Stimulated activated naive CD8-positive, alpha-beta T cell treated with anti-CD3 and anti-CD28 coated beads, Interleukin-15, amount 100 ng/mL, for 72 hours (primary cell): ENCODE data around the gene CYP27A1.

Experiments used
- ATAC-seq: fragments of 150-1000 bp; cut with Tn5 transposase; 2 replicates; pipeline ENCODE4 v1.10.0; 2021; ENCODE audit warnings: mild to moderate bottlenecking, moderate library complexity
- DNase-seq, 2 donors: peaks; one replicate each; pipeline ENCODE4 v3.0.0; 2021 to 2022
- H3K27ac Mint-ChIP-seq, 2 donors: one replicate each; pipeline ENCODE4 v1.8.0; 2022; ENCODE audit warnings: mild to moderate bottlenecking in 2 of 2, mixed read lengths in 2 of 2, moderate library complexity in 2 of 2
- H3K27me3 Mint-ChIP-seq: one replicate; pipeline ENCODE4 v1.8.0; 2022; ENCODE audit warnings: mixed read lengths
- H3K4me1 Mint-ChIP-seq: one replicate; pipeline ENCODE4 v1.8.0; 2022; ENCODE audit warnings: mild to moderate bottlenecking, mixed read lengths
- H3K4me3 Mint-ChIP-seq, 2 donors: one replicate each; pipeline ENCODE4 v1.8.0; 2022; ENCODE audit warnings: mild to moderate bottlenecking in 2 of 2, mixed read lengths in 2 of 2, moderate library complexity in 1 of 2
- H3K9me3 Mint-ChIP-seq, 2 donors: one replicate each; pipeline ENCODE4 v1.8.0; 2022; ENCODE audit warnings: mixed read lengths in 2 of 2

CYP27A1 gene

DNA sequence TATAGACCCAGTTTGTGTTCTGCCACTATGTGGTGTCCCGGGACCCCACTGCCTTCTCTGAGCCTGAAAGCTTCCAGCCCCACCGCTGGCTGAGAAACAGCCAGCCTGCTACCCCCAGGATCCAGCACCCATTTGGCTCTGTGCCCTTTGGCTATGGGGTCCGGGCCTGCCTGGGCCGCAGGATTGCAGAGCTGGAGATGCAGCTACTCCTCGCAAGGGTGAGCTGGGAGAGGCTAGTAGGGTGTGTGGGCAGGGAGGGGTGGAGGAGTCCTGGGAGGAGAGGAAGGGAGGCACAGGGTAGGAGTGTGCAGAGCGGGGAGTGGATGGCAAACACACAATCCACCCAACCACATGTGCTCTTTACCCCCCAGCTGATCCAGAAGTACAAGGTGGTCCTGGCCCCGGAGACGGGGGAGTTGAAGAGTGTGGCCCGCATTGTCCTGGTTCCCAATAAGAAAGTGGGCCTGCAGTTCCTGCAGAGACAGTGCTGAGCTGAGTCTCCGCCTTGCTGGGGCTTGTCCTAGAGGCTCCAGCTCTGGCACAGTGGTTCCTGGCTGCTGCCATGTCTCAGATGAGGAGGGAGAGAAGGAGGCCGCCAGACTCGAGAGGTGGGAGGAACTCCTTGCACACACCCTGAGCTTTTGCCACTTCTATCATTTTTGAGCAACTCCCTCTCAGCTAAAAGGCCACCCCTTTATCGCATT, 32.7 kb downstream of the CYP27A1 start:
- Mint-ChIP-seq H3K27me3 (peaks cover 9% of the 10 kb centered on the region), H3K4me3 (no peak overlapping the region), H3K27ac (no peak overlapping the region), H3K9me3 (no peaks in the 10 kb centered on the region), H3K4me1 (peaks cover 6% of the 10 kb centered on the region)
- ATAC-seq = peak; percentile 37
- DNase-seq = no peak

DNA sequence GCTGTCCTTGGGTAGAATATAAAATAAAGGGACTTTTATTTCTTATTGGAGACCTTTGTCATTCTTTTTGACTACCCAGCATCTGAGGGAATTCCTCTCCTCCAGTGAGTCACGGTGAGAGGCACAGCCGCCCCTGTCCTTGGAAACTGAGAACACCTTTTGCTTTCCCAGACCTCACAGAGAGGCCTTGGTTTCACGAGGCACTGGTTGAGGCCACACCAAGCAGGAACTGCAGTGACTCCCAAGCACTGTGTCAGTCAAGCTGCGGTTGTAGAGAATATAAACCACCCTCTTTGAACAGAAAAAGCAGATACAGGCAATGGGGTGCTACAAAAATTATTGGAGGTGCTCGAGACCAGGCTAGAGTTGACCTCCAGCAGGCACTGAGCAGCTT, 33.3 kb downstream of the CYP27A1 start:
- Mint-ChIP-seq H3K4me3 (no peak overlapping the region), H3K27me3 (peaks cover 9% of the 10 kb centered on the region), H3K27ac (peak overlapping the region in 1 of 2 donors; percentile 34), H3K9me3 (no peaks in the 10 kb centered on the region), H3K4me1 (peaks cover 6% of the 10 kb centered on the region)
- ATAC-seq (no peak), DNase-seq (no peak)

DNA sequence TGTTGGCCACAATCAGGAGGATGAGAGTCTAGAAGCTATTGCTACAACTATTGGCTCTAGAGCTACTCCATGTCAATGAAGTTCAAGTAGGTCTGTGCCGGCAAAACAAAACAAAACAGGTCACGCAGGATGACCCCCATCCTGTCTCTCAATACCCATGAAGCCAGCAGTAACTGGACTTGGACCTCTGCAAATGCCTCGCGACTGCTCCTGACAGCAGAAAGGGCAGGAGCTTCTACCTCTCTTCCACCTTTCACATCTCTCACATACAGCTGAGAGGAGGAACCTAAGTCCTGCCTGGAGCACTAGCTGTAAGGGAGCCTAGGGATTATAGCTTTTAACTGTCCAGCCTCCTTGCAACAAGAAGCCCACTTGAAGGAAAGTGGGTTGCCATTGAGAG, 33.7 kb downstream of the CYP27A1 start:
- Mint-ChIP-seq H3K9me3 (no peaks in the 10 kb centered on the region), H3K4me3 (no peak overlapping the region)
- ATAC-seq = no peak

DNA sequence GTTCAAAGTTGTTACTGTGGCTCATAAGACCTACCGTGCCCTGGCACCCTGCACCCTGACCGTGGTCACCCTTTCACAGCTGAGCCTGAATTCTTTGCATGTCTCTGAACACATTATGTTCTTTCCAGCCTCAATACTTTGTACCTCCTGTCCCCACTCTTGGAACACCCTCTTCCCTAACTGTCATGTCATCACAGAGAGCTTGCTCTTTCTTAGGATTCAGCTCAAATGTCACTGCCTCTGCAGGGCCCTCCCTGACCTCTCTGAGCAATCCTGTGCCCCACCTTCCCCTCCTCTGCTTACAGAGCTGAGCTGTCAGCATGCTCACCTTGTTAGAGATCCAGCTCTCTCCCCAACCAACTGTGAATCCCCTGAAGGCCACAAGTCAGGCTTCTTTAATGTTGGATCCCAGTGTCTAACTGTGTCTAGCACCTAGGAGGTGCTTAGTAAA, 34.6 kb downstream of the CYP27A1 start:
- Mint-ChIP-seq H3K27ac (no peak overlapping the region), H3K27me3 (peaks cover 22% of the 10 kb centered on the region), H3K9me3 (no peaks in the 10 kb centered on the region), H3K4me1 (peaks cover 6% of the 10 kb centered on the region), H3K4me3 (no peak overlapping the region)
- DNase-seq (no peak), ATAC-seq (no peak)

More for the DNA sequence above, 33.7 kb downstream of the CYP27A1 start:
- Mint-ChIP-seq H3K27me3 (peaks cover 12% of the 10 kb centered on the region), H3K4me1 (peaks cover 6% of the 10 kb centered on the region), H3K27ac (peak overlapping the region in 1 of 2 donors; percentile 34)
- no peak for DNase-seq

DNA sequence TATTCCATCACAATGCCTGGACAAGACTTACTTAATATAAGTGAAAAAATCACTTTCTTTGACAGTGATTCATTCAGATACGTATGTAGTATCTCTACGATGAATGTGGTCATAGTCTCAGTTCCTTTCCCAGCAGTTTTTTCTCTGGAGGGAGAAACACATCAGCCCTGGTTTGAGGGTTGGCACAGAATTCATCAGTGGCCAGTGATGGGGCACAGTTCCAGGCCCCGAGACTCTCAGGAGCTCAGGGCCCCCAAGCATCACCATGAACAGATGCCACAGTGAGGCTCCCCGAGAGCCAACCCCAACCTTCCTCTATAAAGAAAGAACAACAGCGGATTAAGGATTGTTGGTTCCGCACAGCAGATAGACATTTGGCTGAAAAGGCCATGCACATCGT, 37.1 kb downstream of the CYP27A1 start:
- ATAC-seq = no peak
- Mint-ChIP-seq H3K4me1 (peaks cover under 1% of the 10 kb centered on the region), H3K9me3 (no peaks in the 10 kb centered on the region), H3K4me3 (no peak overlapping the region), H3K27ac (no peak overlapping the region), H3K27me3 (peaks cover 22% of the 10 kb centered on the region)
- no peak for DNase-seq

DNA sequence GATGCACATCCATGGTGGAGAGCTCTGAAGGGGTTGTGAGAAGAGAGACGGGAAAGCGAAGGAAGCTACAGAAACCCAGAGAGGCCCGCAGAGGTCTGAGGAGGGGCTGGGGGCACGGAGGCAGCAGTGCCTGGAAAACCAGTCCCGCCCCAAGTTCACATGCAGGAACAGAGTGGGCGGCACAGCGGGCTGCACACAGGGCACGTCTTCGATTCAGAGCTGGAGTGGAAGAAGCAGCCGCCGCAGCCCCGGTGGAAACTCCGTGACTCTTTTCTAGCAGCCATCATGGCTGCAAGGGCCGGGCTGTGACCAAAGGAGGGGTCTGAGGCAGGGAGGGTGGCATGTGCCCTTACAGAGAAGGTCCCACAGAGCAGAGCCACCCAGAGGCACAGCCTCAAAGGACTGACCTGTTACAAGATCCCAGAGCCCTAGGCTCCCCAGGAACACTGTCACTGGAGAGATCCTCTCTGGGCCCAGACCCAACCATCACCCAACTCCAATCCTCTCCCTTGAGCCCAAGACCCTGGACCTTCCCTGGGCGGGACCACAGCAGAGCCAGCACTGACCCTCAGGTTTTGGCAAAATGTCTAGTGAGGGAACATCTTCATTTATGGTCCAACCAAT, 38.9 kb downstream of the CYP27A1 start:
- H3K27ac Mint-ChIP-seq = no peak overlapping the region

DNA sequence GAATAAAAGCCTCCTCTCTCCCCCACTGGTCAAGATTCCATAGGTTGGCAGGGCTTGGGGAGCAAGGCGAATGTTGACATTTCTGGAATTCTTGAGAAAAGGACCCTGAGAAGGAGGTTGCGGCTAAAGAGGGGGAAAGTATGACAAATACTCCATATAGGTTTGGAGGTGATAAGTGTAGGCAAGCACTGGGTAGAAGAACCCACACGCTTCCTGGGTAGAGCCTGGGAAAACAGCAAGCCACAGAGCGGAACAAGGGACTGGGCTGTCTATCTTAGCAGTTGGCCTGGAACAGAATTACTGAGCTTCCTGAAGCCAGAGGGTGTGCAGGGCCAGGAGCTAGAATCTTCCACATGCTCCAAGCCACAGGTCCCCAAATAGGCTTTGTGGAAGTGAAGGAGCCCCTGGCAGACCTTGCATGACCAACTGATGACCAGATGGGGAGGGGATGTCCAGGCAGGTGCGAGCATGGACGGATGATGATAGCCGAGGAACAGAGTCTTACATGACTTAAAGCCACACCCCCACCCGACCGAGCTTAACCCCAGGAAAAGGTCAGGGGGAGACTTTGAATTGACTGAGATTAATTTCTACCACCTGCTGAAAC, 39.8 kb downstream of the CYP27A1 start:
- no peaks in the 10 kb centered on the region for H3K4me1 Mint-ChIP-seq
- ATAC-seq (no peak), DNase-seq (no peak)
- H3K9me3 Mint-ChIP-seq = no peaks in the 10 kb centered on the region
- H3K4me3 Mint-ChIP-seq = no peak overlapping the region
- H3K27me3 Mint-ChIP-seq = peaks cover 26% of the 10 kb centered on the region
- no peak overlapping the region for H3K27ac Mint-ChIP-seq

More for the DNA sequence above, 38.9 kb downstream of the CYP27A1 start:
- H3K27me3 Mint-ChIP-seq = peaks cover 22% of the 10 kb centered on the region
- no peak for ATAC-seq
- H3K4me3 Mint-ChIP-seq = no peak overlapping the region
- H3K4me1 Mint-ChIP-seq = no peaks in the 10 kb centered on the region
- no peak for DNase-seq
- no peaks in the 10 kb centered on the region for H3K9me3 Mint-ChIP-seq

DNA sequence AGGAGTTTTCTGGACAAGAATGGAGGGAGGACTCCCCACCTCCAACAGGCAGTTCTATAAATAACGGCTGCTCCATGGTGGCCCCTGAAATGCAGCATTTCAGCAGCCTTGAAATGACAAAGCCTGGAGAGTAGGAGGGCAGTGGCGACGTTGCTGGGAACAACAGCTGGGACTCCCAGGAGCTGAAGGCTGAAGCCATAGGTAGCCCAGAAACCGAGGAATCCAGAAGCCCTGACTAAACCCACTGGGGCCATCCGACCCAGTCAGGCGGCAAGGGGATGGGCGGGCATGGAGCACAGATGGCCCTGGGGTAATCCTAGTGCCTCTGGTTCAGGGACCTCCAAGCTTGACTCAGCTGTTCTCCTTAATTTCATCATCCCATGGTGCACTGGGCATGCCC, 40.7 kb downstream of the CYP27A1 start:
- Mint-ChIP-seq H3K4me1 (no peaks in the 10 kb centered on the region), H3K27me3 (peaks cover 34% of the 10 kb centered on the region), H3K9me3 (no peaks in the 10 kb centered on the region), H3K4me3 (no peak overlapping the region), H3K27ac (no peak overlapping the region)
- ATAC-seq = no peak
- no peak for DNase-seq

DNA sequence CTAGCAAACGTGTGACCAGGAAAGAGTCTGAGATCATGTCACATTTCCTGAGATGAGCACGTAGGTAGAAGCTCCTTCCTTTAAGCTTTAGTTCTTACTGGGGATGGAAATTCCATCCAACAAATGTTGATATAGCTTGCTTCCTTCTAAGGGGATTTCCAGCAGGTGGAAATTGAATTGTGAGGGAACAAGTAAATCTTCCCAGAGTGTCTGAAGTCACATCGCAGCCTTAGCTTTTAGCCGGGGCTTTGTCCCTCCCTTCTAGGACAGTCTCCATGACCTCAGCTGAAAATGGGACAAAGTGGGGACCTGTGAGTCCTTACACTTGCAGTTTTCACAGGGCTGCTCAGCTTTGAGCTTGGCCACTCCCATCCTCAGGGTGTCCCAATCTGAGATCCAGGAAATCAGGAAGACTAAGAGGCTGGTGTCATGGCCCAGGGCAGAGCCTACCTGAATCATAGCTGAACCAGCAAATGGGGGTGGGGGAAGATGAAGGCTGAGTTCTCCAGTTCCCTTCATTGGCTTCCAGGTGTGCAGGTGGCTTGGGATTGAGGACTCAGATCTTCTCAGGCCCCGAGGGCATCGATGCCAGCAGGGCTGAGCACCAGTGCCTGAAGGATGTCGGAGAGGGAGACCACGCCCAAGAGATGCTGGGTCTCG, 41.4 kb downstream of the CYP27A1 start:
- H3K4me3 Mint-ChIP-seq = no peak overlapping the region
- ATAC-seq = no peak
- peaks cover 39% of the 10 kb centered on the region for H3K27me3 Mint-ChIP-seq
- H3K27ac Mint-ChIP-seq = no peak overlapping the region
- H3K9me3 Mint-ChIP-seq = no peaks in the 10 kb centered on the region
- H3K4me1 Mint-ChIP-seq = no peaks in the 10 kb centered on the region
- no peak for DNase-seq

DNA sequence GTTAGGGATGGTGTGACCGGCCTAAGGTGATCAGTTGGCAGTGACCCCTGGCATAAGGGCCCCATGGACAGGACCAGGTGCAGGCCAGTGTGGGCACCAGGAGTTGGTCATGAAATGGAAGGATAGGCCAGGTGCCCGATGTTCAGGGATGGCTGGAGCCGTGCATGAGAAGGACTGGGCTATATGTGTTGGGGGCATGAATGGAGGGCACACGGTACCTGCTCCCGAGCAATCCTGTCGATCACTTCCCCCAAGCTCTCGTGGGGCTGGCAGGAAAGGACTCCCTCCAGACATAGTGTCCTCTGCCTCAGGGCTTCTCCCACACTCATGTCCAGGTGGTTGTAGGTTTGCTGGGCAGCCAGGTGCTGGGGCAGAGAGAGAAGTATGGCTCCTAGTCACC, 42.1 kb downstream of the CYP27A1 start:
- ATAC-seq (no peak), DNase-seq (no peak)
- no peak overlapping the region for H3K27ac Mint-ChIP-seq
- no peaks in the 10 kb centered on the region for H3K9me3 Mint-ChIP-seq
- H3K4me3 Mint-ChIP-seq = no peak overlapping the region
- peaks cover 39% of the 10 kb centered on the region for H3K27me3 Mint-ChIP-seq
- H3K4me1 Mint-ChIP-seq = no peaks in the 10 kb centered on the region

DNA sequence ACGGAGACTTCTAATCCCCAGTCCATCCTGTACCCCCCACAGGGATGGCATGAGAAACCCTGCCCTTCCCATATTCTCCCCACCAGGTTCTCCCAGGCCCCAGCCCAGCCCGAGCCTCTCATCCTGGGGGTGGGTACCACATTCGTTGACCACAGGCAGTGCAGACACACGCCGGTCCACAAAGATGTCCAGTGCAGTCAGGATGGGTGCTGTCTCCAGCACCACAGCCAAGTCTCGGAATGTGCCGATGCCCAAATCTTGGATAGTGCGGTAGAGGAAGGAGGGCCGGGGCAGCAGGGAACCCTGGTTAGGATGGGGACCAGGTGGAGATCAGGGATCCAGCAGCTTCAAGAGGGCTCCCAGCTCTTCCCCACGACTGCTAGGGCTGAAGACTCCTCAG, 44.8 kb downstream of the CYP27A1 start:
- Mint-ChIP-seq H3K27ac (no peak overlapping the region), H3K4me1 (no peaks in the 10 kb centered on the region), H3K27me3 (peaks cover 47% of the 10 kb centered on the region), H3K9me3 (no peaks in the 10 kb centered on the region), H3K4me3 (no peak overlapping the region)
- DNase-seq (no peak), ATAC-seq (no peak)

DNA sequence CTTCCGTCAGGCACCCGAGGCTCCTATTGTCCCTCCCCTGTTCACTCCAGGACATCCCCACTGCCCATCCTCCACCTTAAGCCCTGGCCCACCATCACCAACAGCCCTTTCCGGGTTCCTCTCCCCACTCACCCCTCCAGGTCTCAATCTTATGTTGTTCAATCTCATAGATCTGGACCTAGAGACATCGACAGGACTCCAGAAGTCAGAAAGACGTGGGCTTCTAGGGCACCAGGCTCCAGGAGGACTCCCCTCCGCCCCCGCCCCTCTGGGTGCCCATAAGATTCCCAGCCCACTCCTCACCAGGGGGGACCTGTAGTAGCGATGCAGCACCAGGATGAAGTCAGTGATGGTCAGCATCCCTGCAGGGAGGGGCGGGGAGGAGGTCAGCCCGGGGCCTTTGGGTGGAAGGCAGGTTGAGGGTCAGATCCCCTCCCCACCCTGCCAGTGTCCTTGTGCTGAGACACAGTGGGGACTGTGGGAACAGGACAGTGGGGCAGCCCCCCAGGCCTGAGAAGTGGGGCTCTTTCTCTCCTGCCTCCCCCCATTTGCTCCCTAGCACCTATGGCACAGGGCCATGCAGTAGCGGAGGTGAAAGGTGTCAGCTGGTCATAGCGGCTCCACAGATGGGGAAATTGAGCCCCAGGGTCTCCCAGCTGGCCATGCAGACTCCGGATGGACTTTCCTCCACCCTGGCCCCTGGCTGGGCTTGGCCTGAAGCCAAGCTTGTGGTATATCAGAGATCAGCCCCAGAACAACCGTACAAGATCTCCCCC, 45.9 kb downstream of the CYP27A1 start:
- ATAC-seq (no peak), DNase-seq (no peak)
- Mint-ChIP-seq H3K27me3 (peaks cover 58% of the 10 kb centered on the region), H3K9me3 (no peaks in the 10 kb centered on the region), H3K4me1 (no peaks in the 10 kb centered on the region), H3K27ac (peak overlapping the region in 1 of 2 donors; percentile 1), H3K4me3 (no peak overlapping the region)

DNA sequence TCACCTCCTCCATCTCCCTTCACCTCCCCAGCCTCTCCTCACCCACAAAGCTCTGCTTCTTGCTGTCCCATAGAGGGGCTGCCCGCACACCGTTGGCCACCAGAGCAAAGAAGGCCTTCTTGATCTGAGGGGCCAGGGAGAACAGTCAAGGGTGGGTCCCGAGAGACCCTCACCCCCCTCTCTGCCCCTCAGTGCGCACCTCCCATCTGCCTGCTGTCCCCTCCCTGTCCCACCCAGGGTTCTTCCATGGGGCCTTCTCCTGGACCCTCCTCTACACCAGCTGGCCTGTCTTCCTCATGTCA, 46.5 kb downstream of the CYP27A1 start:
- ATAC-seq (no peak), DNase-seq (no peak)
- H3K27me3 Mint-ChIP-seq = peaks cover 62% of the 10 kb centered on the region
- H3K27ac Mint-ChIP-seq = no peak overlapping the region
- H3K4me1 Mint-ChIP-seq = no peaks in the 10 kb centered on the region
- H3K9me3 Mint-ChIP-seq = no peaks in the 10 kb centered on the region
- no peak overlapping the region for H3K4me3 Mint-ChIP-seq

DNA sequence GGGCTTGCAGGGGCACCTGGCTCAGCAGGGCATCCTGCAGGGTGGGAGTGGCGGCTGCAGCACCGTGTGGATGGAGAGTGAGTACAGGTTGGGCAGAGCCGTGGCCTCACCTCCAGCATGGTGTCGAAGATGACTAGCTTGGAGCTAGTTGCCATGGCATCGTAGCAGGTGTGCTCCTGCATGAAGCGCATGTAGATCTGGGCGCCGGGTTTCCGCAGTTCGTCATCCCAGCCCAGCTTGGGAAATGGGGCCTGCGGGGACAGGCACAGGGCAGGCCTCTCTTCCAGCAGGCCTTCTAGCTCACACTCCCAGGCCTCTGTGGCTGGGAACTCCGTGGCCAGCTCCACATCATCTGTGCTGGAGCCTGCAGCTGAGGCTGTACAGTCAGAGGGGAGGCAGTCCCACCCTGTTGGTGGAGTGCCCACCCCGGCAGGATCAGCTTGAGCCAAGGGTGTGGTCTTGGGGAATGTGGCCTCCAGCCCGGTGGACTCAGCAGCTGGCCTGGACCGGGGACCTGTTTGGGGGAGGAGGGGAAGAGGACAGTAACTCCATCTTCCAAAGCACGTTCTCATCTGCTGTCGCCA, 48.0 kb downstream of the CYP27A1 start:
- DNase-seq (no peak), ATAC-seq (no peak)
- Mint-ChIP-seq H3K27ac (no peak overlapping the region), H3K9me3 (no peaks in the 10 kb centered on the region), H3K27me3 (peaks cover 64% of the 10 kb centered on the region), H3K4me3 (no peak overlapping the region), H3K4me1 (no peaks in the 10 kb centered on the region)
